ENCODE results near the gene BCL11A. TPM values are rescaled to one million over a fixed set of nuclear protein-coding genes. Genes with fewer than 3 reads are reported as not detected.

The BCL11A gene
- total RNA-seq, 2 experiments from 2014 or later: 2.3 to 3.3 TPM

DNA sequence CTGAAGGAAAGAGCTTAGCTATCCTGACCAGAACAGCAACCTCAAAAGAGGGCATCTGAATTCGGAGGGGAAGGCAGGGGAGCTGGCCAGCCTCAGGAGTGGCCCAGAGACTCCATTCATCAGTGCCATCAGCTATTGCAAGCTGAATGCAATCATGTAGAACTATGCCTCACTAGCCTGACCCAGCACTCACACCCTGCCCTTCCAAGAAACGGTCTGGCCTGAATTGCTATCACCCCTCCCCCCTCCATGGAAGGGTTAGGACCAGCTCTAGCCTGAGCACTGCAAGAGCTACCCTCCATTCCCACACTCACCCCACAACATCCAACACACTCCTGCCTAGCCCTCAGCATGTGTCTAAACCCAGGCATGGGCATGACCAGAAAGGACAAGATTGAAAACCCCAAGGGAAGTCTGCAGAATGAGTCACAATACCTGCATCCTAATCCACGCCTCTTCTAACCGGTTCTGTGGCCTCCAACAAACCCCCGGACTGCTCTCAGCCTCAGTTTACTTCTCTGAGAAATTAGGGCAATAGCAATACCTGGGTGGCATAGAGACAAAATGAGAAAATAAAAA is 120.3 kb downstream of the BCL11A start:
- Mint-ChIP-seq H3K36me3 (ENCODE audit: low read depth) (no peaks in the 10 kb centered on the region), H3K9me3 (no peaks in the 10 kb centered on the region), H3K27me3 (no peaks in the 10 kb centered on the region), H3K4me1 (ENCODE audit: low read depth) (no peaks in the 10 kb centered on the region), H3K4me3 (no peak overlapping the region), H3K27ac (no peak overlapping the region)
- intact Hi-C loops (cut with DNase I, micrococcal nuclease): no loop called here
- peaks cover 0 to 10% of the 10 kb centered on the region in 2 experiments for H3K9me3 ChIP-seq (ENCODE audit: control insufficient read depth in 1 of 2, insufficient read depth in 1 of 2, low read length in 2 of 2)
- H3K27ac ChIP-seq (ENCODE audit: low read depth in 1 of 2, low read length in 2 of 2): no peak overlapping the region
- DNase-seq (no peak), ATAC-seq (ENCODE audit: poor library complexity) (no peak)
- CTCF ChIA-PET: no interaction called here
- POLR2A ChIA-PET: no interaction called here
- no peak overlapping the region for H3K4me3 ChIP-seq (ENCODE audit: low read length)
- no peaks in the 10 kb centered on the region for H3K36me3 ChIP-seq (ENCODE audit: insufficient read depth, low read length)
- TF ChIP-seq CTCF (IDR thresholded peaks at IDR 0.05): no peak
- H3K27me3 ChIP-seq (ENCODE audit: control insufficient read depth in 1 of 2, insufficient read depth in 2 of 2, low read length in 2 of 2): no peaks in the 10 kb centered on the region
- no peaks in the 10 kb centered on the region for H3K4me1 ChIP-seq (ENCODE audit: insufficient read depth, low read length)

GRCh38 chr2:60432035-60432601 is 121.3 kb downstream of the BCL11A start:
- H3K27me3 Mint-ChIP-seq: no peaks in the 10 kb centered on the region
- peaks cover 0 to 2% of the 10 kb centered on the region in 2 experiments for H3K27me3 ChIP-seq (ENCODE audit: control insufficient read depth in 1 of 2, insufficient read depth in 2 of 2, low read length in 2 of 2)
- H3K9me3 ChIP-seq (ENCODE audit: control insufficient read depth in 1 of 2, insufficient read depth in 1 of 2, low read length in 2 of 2): peaks cover 0 to 10% of the 10 kb centered on the region in 2 experiments
- intact Hi-C loops (cut with DNase I, micrococcal nuclease): no loop called here
- H3K4me1 ChIP-seq (ENCODE audit: insufficient read depth, low read length): no peaks in the 10 kb centered on the region
- no peak overlapping the region for H3K27ac ChIP-seq (ENCODE audit: low read depth in 1 of 2, low read length in 2 of 2)
- ChIA-PET CTCF (no interaction called here), POLR2A (no interaction called here)
- H3K27ac Mint-ChIP-seq: no peak overlapping the region
- no peak for ATAC-seq (ENCODE audit: poor library complexity)
- H3K4me3 ChIP-seq (ENCODE audit: low read length): no peak overlapping the region
- no peaks in the 10 kb centered on the region for H3K4me1 Mint-ChIP-seq (ENCODE audit: low read depth)
- H3K36me3 Mint-ChIP-seq (ENCODE audit: low read depth): no peaks in the 10 kb centered on the region
- H3K4me3 Mint-ChIP-seq: no peak overlapping the region
- H3K36me3 ChIP-seq (ENCODE audit: insufficient read depth, low read length): no peaks in the 10 kb centered on the region
- TF ChIP-seq CTCF (IDR thresholded peaks at IDR 0.05): no peak
- H3K9me3 Mint-ChIP-seq: no peaks in the 10 kb centered on the region
- DNase-seq: no peak

DNA sequence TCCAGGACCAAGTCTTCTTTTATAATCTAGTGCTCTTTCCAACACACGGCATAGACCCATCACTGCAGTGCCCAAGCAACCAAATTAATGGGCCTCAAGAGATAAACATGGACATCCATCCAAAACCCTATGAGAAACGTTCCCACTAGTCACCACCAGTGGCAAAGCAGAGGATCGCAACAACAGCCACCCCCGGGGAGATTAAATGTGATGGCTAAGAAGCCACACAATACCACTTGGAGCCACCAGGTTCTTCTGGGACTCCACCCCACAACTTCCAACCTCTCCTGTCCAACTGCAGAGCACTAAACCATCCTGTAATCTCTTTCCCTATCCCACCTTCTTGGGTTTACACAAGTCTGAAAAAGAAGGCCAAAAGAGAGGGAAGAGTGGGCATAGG is 123.8 kb downstream of the BCL11A start:
- ATAC-seq (ENCODE audit: poor library complexity) (no peak), DNase-seq (no peak)
- intact Hi-C loops (cut with DNase I, micrococcal nuclease): no loop called here
- H3K4me3 ChIP-seq (ENCODE audit: low read length): no peak overlapping the region
- H3K27me3 ChIP-seq (ENCODE audit: control insufficient read depth in 1 of 2, insufficient read depth in 2 of 2, low read length in 2 of 2): peaks cover 0 to 2% of the 10 kb centered on the region in 2 experiments
- no peaks in the 10 kb centered on the region for H3K36me3 ChIP-seq (ENCODE audit: insufficient read depth, low read length)
- no peaks in the 10 kb centered on the region for H3K4me1 ChIP-seq (ENCODE audit: insufficient read depth, low read length)
- Mint-ChIP-seq H3K9me3 (no peaks in the 10 kb centered on the region), H3K27me3 (no peaks in the 10 kb centered on the region), H3K27ac (no peak overlapping the region), H3K36me3 (ENCODE audit: low read depth) (no peaks in the 10 kb centered on the region), H3K4me3 (no peak overlapping the region), H3K4me1 (ENCODE audit: low read depth) (no peaks in the 10 kb centered on the region)
- no peak for TF ChIP-seq CTCF (IDR thresholded peaks at IDR 0.05)
- peaks cover 0 to 10% of the 10 kb centered on the region in 2 experiments for H3K9me3 ChIP-seq (ENCODE audit: control insufficient read depth in 1 of 2, insufficient read depth in 1 of 2, low read length in 2 of 2)
- ChIA-PET POLR2A (no interaction called here), CTCF (no interaction called here)
- H3K27ac ChIP-seq (ENCODE audit: low read depth in 1 of 2, low read length in 2 of 2): no peak overlapping the region

Data from CD4-positive, alpha-beta T cell (primary cell).